ENCODE data around the gene TUNAR. TPM values are rescaled to one million over a fixed set of nuclear protein-coding genes. Genes with fewer than 3 reads are reported as not detected.

The TUNAR gene
- total RNA-seq, 2 experiments from 2014 or later, result not detected

GRCh38 chr14:95918466-95918865 lies 41.8 kb downstream of the TUNAR start:
- Mint-ChIP-seq H3K9me3 (no peaks in the 10 kb centered on the region), H3K4me1 (ENCODE audit: low read depth) (no peaks in the 10 kb centered on the region), H3K27ac (no peak overlapping the region), H3K36me3 (ENCODE audit: low read depth) (no peaks in the 10 kb centered on the region), H3K27me3 (peaks cover 46% of the 10 kb centered on the region), H3K4me3 (no peak overlapping the region)
- Histone ChIP-seq H3K9me3 (ENCODE audit: control insufficient read depth in 1 of 2, insufficient read depth in 1 of 2, low read length in 2 of 2) (no peaks in the 10 kb centered on the region), H3K4me1 (ENCODE audit: insufficient read depth, low read length) (no peaks in the 10 kb centered on the region), H3K27me3 (ENCODE audit: control insufficient read depth in 1 of 2, insufficient read depth in 2 of 2, low read length in 2 of 2) (peaks cover 0 to 7% of the 10 kb centered on the region in 2 experiments), H3K4me3 (ENCODE audit: low read length) (no peak overlapping the region), H3K36me3 (ENCODE audit: insufficient read depth, low read length) (no peaks in the 10 kb centered on the region), H3K27ac (ENCODE audit: low read depth in 1 of 2, low read length in 2 of 2) (no peak overlapping the region)
- ChIA-PET CTCF (no interaction called here), POLR2A (no interaction called here)
- intact Hi-C loops (cut with DNase I, micrococcal nuclease), result no loop called here
- TF ChIP-seq CTCF (IDR thresholded peaks at IDR 0.05), result no peak
- DNase-seq (no peak), ATAC-seq (ENCODE audit: poor library complexity) (no peak)

- H3K9me3 Mint-ChIP-seq, result no peaks in the 10 kb centered on the region
- H3K27me3 Mint-ChIP-seq, result peaks cover 43% of the 10 kb centered on the region
Observed at GRCh38 chr14:95920769-95921438, 44.3 kb downstream of the TUNAR start.

GRCh38 chr14:95922080-95922479 lies 45.4 kb downstream of the TUNAR start:
- H3K4me1 Mint-ChIP-seq (ENCODE audit: low read depth), result no peaks in the 10 kb centered on the region
- no peak overlapping the region for H3K4me3 ChIP-seq (ENCODE audit: low read length)
- H3K36me3 ChIP-seq (ENCODE audit: insufficient read depth, low read length), result no peaks in the 10 kb centered on the region
- no peak overlapping the region for H3K27ac ChIP-seq (ENCODE audit: low read depth in 1 of 2, low read length in 2 of 2)
- DNase-seq (no peak), ATAC-seq (ENCODE audit: poor library complexity) (no peak)
- no peaks in the 10 kb centered on the region for H3K9me3 Mint-ChIP-seq
- no peaks in the 10 kb centered on the region for H3K4me1 ChIP-seq (ENCODE audit: insufficient read depth, low read length)
- peaks cover 46% of the 10 kb centered on the region for H3K27me3 Mint-ChIP-seq
- intact Hi-C loops (cut with DNase I, micrococcal nuclease), result no loop called here
- H3K36me3 Mint-ChIP-seq (ENCODE audit: low read depth), result no peaks in the 10 kb centered on the region
- no peak overlapping the region for H3K4me3 Mint-ChIP-seq
- H3K27me3 ChIP-seq (ENCODE audit: control insufficient read depth in 1 of 2, insufficient read depth in 2 of 2, low read length in 2 of 2), result peaks cover 4 to 7% of the 10 kb centered on the region in 2 experiments
- H3K9me3 ChIP-seq (ENCODE audit: control insufficient read depth in 1 of 2, insufficient read depth in 1 of 2, low read length in 2 of 2), result no peaks in the 10 kb centered on the region
- ChIA-PET POLR2A (no interaction called here), CTCF (no interaction called here)
- no peak for TF ChIP-seq CTCF (IDR thresholded peaks at IDR 0.05)
- no peak overlapping the region for H3K27ac Mint-ChIP-seq

More at GRCh38 chr14:95920769-95921438, 44.3 kb downstream of the TUNAR start:
- Histone ChIP-seq H3K27ac (ENCODE audit: low read depth in 1 of 2, low read length in 2 of 2) (no peak overlapping the region), H3K4me3 (ENCODE audit: low read length) (no peak overlapping the region), H3K36me3 (ENCODE audit: insufficient read depth, low read length) (no peaks in the 10 kb centered on the region), H3K9me3 (ENCODE audit: control insufficient read depth in 1 of 2, insufficient read depth in 1 of 2, low read length in 2 of 2) (no peaks in the 10 kb centered on the region), H3K27me3 (ENCODE audit: control insufficient read depth in 1 of 2, insufficient read depth in 2 of 2, low read length in 2 of 2) (peaks cover 3 to 7% of the 10 kb centered on the region in 2 experiments), H3K4me1 (ENCODE audit: insufficient read depth, low read length) (no peaks in the 10 kb centered on the region)
- no peak for TF ChIP-seq CTCF (IDR thresholded peaks at IDR 0.05)
- ATAC-seq (ENCODE audit: poor library complexity), result no peak
- ChIA-PET CTCF (no interaction called here), POLR2A (no interaction called here)
- Mint-ChIP-seq H3K4me3 (no peak overlapping the region), H3K36me3 (ENCODE audit: low read depth) (no peaks in the 10 kb centered on the region), H3K27ac (no peak overlapping the region), H3K4me1 (ENCODE audit: low read depth) (no peaks in the 10 kb centered on the region)
- intact Hi-C loops (cut with DNase I, micrococcal nuclease), result no loop called here
- no peak for DNase-seq

Data from CD4-positive, alpha-beta T cell (primary cell).